HFFc6 (cell line): ENCODE measurements around the gene PTPN12. TPM values are rescaled to one million over a fixed set of nuclear protein-coding genes. Genes with fewer than 3 reads are reported as not detected.
"Not testable (repeated sequence)": the region's sequence is repeated elsewhere in the genome, so short reads cannot be mapped to it uniquely, and the experiment has no call there.

Experiments used
- DNase-seq: peaks from one replicate; pipeline ENCODE4 v3.0.0-alpha.2; 2018
- H3K27ac Mint-ChIP-seq: 2 replicates; pipeline ENCODE4 v1.8.0; 2020; ENCODE audit warnings: mild to moderate bottlenecking, mixed read lengths
- H3K27me3 Mint-ChIP-seq: 2 replicates; pipeline ENCODE4 v1.8.0; 2021; ENCODE audit warnings: mild to moderate bottlenecking, moderate library complexity, mixed read lengths; ENCODE audit not compliant: insufficient read depth
- H3K36me3 Mint-ChIP-seq: 2 replicates; pipeline ENCODE4 v1.8.0; 2021; ENCODE audit warnings: low read depth, mixed read lengths
- H3K4me1 Mint-ChIP-seq: 2 replicates; pipeline ENCODE4 v1.8.0; 2020; ENCODE audit warnings: low read depth, mixed read lengths
- H3K4me3 Mint-ChIP-seq: 2 replicates; pipeline ENCODE4 v1.8.0; 2020; ENCODE audit warnings: mild to moderate bottlenecking, moderate library complexity, mixed read lengths
- H3K9me3 Mint-ChIP-seq: 2 replicates; pipeline ENCODE4 v1.8.0; 2020; ENCODE audit warnings: mild to moderate bottlenecking, mixed read lengths
- total RNA-seq, 6 experiments: library from RNA; stranded (reverse); fragmentation: NEBNext Ultra II Directional; extraction: Animal tissue kit (Norgen Biotek cat#: 25700); gene quantifications; 2 replicates in 1 of 6; 3 replicates in 5 of 6; pipeline ENCODE4 v1.2.3, GENCODE V29; 2021
- TF ChIP-seq, protein P1 (sequence below): fragments of 200-600 bp; sonication (generic); IDR thresholded peaks from 2 replicates; pipeline ENCODE4 v1.5.0; 2021; ENCODE audit warnings: antibody characterized with exemption, mild to moderate bottlenecking

Gene PTPN12
- total RNA-seq, 6 experiments from 2014 or later, result 50.7 to 62.1 (median 56.4) TPM

DNA sequence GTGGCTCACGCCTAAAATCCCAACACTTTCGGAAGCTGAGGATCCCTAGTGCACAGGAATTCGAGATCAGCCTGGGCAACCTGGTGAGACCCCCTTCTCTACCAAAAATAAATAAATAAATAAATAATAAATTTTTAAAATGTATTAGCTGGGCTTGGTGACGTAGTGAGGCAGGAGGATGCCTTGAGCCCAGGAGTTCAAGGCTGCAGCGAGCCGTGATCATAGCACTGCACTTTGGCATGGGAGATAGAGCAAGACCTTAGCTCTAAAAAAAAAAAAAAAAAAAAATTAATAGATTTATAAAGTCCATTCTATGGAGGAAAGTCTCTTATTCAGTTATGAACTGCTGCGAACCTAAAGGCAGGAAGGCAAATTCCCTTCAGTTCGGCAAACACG, 1.1 kb upstream of the PTPN12 start:
- Mint-ChIP-seq H3K9me3 (peaks cover 8% of the 10 kb centered on the region; the same call in 1 of the 2 replicates), H3K36me3 (peaks cover 14% of the 10 kb centered on the region), H3K4me1 (peaks cover 29% of the 10 kb centered on the region), H3K4me3 (peak overlapping the region; percentile 96), H3K27me3 (peaks cover 2% of the 10 kb centered on the region; the same call in 1 of the 2 replicates), H3K27ac (peak overlapping the region; percentile 96)
- no peak for DNase-seq
- TF ChIP-seq, protein P1, sequence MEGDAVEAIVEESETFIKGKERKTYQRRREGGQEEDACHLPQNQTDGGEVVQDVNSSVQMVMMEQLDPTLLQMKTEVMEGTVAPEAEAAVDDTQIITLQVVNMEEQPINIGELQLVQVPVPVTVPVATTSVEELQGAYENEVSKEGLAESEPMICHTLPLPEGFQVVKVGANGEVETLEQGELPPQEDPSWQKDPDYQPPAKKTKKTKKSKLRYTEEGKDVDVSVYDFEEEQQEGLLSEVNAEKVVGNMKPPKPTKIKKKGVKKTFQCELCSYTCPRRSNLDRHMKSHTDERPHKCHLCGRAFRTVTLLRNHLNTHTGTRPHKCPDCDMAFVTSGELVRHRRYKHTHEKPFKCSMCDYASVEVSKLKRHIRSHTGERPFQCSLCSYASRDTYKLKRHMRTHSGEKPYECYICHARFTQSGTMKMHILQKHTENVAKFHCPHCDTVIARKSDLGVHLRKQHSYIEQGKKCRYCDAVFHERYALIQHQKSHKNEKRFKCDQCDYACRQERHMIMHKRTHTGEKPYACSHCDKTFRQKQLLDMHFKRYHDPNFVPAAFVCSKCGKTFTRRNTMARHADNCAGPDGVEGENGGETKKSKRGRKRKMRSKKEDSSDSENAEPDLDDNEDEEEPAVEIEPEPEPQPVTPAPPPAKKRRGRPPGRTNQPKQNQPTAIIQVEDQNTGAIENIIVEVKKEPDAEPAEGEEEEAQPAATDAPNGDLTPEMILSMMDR, result no peak

DNA sequence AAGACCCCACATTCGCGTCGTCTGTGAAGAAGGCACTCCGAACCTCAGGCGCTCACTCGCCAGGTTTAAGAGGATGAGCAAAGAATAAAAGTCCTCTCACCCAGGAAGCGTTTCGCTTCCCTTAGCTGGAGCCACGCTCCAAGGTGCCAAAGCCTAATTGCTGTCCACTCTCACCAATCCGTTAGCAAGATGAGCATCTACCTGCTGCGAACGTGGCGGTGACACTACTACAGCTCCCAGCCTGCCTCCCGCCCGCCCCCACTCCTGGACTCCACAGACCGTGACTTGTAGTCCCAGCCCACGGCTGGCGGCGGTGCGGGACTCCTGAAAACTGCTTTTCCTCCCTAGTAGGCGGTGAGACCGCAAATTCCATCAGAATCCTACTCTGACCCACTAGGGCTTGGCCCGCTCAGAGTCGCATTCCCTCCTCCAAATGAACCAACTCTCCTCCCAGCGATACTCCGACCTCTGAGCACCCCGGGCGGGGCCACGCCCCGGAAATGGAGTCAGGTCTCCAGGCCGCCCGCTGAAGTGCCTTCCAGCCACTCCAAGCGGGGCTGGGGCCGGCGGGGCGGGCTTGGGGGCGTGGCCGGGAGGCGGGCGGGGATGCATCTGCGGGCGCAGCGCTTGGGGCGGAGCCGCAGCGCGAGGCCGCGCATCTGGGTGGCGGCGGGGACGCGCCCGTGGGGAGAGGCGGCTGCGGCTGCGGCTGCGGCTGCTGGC, 521 bp upstream of the PTPN12 start:
- Mint-ChIP-seq H3K27me3 (peaks cover 2% of the 10 kb centered on the region; the same call in 1 of the 2 replicates), H3K9me3 (peaks cover 8% of the 10 kb centered on the region; the same call in 1 of the 2 replicates), H3K36me3 (peaks cover 14% of the 10 kb centered on the region), H3K27ac (peak overlapping the region; percentile 96), H3K4me3 (peak overlapping the region; percentile 96), H3K4me1 (peaks cover 34% of the 10 kb centered on the region)
- TF ChIP-seq, protein P1, result no peak
- DNase-seq, result peak; percentile 95

DNA sequence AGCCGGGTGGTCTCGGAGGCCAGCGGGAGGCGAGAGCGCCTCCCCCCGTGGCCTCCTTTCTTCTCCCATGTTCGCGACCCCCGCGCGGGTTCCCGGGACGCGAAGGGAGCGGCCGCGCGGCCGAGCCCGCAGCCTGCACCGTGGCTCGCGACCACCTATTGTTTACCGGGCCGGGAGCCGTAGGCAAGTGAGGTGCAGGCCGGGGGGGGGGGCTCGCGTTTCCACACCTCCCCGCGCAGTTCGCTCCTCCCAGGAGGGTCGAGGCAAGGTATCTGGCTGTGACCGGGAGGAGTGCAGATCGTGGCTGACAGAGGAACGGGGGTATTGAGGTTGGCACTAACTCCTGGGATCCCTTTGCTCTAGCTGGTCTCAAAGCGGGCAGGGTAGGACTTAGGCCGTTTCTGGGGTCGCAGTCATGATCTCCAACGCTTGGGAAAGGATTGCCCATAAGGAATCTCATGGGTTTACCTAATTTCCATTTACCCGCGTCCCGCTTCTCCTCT, 734 bp downstream of the PTPN12 start:
- Mint-ChIP-seq H3K4me3 (peak overlapping the region; percentile 91), H3K27ac (peak overlapping the region; percentile 95), H3K36me3 (peaks cover 17% of the 10 kb centered on the region), H3K9me3 (peaks cover 5% of the 10 kb centered on the region; the same call in 1 of the 2 replicates), H3K4me1 (peaks cover 47% of the 10 kb centered on the region), H3K27me3 (peaks cover 2% of the 10 kb centered on the region; the same call in 1 of the 2 replicates)
- TF ChIP-seq, protein P1, result no peak
- DNase-seq, result no peak

DNA sequence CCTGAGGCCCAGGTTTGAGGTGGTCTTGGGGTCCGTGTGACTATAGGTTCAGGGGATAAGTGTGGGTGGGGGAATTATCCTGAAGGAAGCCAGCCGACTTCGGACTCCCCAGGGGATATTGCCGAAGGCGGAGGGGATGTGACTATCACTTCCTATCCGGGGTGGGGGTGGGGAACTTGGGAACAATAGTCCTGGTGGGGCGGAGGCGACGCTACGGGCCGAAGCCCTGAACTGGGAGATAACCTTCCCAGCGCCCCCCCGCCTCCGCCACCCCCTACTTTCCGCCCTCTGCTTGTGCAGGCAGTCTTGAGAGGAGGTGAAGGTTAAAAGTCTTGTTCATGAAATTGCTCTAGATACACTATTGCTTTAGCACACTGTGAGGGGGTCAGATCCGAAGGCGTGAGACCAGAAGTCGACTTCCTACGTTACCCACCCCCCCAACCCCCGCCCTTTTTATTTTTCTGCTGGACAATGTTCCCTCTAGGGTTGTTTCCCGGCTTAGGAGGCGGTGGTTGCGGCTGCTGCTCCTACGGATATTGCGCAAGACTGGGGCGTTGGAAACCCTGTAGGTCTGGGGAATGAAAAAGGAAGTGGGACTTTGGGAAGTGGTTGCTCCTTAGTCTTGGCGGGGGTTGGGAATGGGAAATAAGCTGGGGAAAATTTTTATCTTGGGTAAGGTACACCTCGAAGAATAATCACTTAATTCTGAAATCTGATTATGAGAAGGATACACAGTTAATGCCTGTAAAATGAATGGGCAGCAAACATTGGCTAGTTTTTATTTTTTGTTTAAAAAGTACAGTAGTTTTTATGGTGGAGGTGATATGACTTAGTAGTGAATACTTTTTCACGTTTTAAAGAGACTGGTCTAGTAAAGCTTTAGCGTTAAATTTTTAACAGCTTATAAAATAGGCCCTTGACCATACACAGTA, 1.5 kb downstream of the PTPN12 start:
- Mint-ChIP-seq H3K36me3 (peaks cover 20% of the 10 kb centered on the region), H3K9me3 (peaks cover 4% of the 10 kb centered on the region; the same call in 1 of the 2 replicates), H3K27me3 (peaks cover 2% of the 10 kb centered on the region; the same call in 1 of the 2 replicates), H3K4me1 (peaks cover 54% of the 10 kb centered on the region), H3K4me3 (peak overlapping the region; percentile 91), H3K27ac (peak overlapping the region; percentile 95)
- TF ChIP-seq, protein P1, result no peak; the same call in 1 of the 2 replicates
- peak; percentile 85 for DNase-seq

DNA sequence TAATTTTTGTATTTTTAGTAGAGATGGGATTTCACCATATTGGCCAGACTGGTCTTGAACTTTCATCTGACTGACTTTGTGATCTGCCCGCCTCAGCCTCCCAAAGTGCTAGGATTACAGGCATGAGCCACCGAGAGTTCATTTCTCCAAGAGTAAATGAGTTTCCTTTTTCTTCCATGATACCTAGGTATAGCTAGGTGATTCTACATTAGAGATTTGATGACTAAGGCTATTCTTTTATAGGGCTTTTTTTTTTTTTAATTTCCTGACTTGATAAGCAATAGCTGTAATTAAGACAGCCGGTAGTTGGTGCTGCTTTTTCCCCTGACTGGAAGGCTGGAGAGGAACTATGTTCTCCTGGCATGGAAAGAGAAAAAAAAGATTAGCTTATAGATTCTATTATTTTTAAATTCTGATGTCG, 3.3 kb downstream of the PTPN12 start:
- TF ChIP-seq, protein P1, result no peak

DNA sequence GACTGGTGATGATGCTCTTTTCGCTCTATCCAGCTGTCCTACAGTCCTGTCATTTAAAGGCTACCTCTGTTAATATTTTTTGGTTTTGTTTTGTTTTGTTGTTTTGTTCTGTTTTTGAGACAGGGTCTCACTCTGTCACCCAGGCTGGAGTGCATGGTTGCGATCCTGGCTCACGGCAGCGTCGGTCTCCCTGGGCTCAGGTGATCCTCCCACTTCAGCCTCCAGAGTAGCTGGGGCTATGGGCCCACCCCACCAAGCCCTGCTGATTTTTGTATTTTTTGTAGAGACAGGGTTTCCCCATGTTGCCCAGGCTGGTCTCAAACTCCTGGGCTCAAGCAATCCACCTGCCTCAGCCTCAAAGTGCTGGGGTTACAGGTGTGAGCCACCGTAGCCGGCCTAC, 3.9 kb downstream of the PTPN12 start:
- not testable (repeated sequence) for DNase-seq, H3K27ac Mint-ChIP-seq, H3K9me3 Mint-ChIP-seq, H3K27me3 Mint-ChIP-seq
- H3K4me1 Mint-ChIP-seq, result peaks cover 65% of the 10 kb centered on the region
- peak overlapping the region; percentile 91; the same call in 1 of the 2 replicates for H3K4me3 Mint-ChIP-seq
- H3K36me3 Mint-ChIP-seq, result peaks cover 27% of the 10 kb centered on the region

More for the DNA sequence above, 3.3 kb downstream of the PTPN12 start:
- H3K9me3 Mint-ChIP-seq, result peaks cover 4% of the 10 kb centered on the region; the same call in 1 of the 2 replicates
- H3K4me1 Mint-ChIP-seq, result peaks cover 70% of the 10 kb centered on the region
- peaks cover 2% of the 10 kb centered on the region; the same call in 1 of the 2 replicates for H3K27me3 Mint-ChIP-seq
- peak overlapping the region; percentile 91 for H3K4me3 Mint-ChIP-seq
- peaks cover 27% of the 10 kb centered on the region for H3K36me3 Mint-ChIP-seq
- H3K27ac Mint-ChIP-seq, result 0 out of 2 replicates have a peak overlapping the region, but pooled peaks have one; percentile 83
- no peak for DNase-seq
